Measurements from ENCODE around the gene PIM1.
A peak's percentile ranks its signal among the peaks of the same experiment; 100 is the strongest.

PIM1 gene
- long read RNA-seq, transcript PIM1-201 (6 exons, 2,650 nt): major isoform, 46 of 53 reads
- long read RNA-seq, partial matches to known transcripts: 4 of 53 reads
- long read RNA-seq, other reads (novel, unspliced or antisense): 2 of 53 reads

DNA sequence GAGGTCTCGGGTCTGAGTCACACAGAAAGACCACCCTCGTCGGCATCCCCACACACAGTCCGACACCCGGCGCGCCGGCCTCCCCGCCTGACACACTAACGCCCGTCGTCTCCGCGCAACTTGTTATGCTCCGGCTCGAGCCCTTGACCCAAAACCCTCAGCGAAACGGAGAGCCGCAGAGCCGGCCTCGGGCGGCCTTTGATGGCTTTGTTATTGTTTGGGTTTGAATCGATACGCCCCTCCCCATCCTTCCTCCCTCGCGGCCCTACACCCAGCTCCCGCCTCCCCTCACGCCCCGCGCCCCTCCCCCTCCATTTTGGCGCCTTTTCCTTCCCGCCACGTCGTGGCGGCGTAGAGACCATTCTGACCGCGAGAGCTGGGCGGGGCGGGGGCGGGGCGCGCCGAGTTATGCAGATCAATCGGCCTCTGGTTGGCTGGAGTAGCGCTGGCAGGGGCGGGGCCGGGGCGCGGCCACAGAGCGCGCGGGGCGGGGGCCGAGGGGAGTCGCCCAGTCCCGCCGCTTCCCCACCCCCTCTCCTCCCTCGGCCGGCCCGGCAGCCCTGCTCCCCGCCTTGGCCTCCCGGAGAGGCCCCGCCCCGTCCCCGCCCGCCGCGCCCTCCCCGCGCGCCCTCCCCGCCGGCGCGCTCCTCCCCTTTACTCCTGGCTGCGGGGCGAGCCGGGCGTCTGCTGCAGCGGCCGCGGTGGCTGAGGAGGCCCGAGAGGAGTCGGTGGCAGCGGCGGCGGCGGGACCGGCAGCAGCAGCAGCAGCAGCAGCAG lies at the start of gene PIM1:
TSS of gene PIM1 (plus strand) at position 657 of the 777 bp plus-strand sequence. CDS start 424 bp downstream, outside the sequence.
- TF ChIP-seq SPI1 (IDR thresholded peaks at IDR 0.05; ENCODE audit: borderline replicate concordance, low read depth) (no peak), POLR2AphosphoS5 (IDR thresholded peaks at IDR 0.05; ENCODE audit: low read depth) (no peak; the same call in 1 of the 2 replicates), GABPA (IDR thresholded peaks at IDR 0.05; ENCODE audit: low read depth) (no peak)
- TF ChIP-seq, protein P1, sequence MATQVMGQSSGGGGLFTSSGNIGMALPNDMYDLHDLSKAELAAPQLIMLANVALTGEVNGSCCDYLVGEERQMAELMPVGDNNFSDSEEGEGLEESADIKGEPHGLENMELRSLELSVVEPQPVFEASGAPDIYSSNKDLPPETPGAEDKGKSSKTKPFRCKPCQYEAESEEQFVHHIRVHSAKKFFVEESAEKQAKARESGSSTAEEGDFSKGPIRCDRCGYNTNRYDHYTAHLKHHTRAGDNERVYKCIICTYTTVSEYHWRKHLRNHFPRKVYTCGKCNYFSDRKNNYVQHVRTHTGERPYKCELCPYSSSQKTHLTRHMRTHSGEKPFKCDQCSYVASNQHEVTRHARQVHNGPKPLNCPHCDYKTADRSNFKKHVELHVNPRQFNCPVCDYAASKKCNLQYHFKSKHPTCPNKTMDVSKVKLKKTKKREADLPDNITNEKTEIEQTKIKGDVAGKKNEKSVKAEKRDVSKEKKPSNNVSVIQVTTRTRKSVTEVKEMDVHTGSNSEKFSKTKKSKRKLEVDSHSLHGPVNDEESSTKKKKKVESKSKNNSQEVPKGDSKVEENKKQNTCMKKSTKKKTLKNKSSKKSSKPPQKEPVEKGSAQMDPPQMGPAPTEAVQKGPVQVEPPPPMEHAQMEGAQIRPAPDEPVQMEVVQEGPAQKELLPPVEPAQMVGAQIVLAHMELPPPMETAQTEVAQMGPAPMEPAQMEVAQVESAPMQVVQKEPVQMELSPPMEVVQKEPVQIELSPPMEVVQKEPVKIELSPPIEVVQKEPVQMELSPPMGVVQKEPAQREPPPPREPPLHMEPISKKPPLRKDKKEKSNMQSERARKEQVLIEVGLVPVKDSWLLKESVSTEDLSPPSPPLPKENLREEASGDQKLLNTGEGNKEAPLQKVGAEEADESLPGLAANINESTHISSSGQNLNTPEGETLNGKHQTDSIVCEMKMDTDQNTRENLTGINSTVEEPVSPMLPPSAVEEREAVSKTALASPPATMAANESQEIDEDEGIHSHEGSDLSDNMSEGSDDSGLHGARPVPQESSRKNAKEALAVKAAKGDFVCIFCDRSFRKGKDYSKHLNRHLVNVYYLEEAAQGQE (IDR thresholded peaks at IDR 0.05; ENCODE audit: insufficient replicate concordance, low read depth): no peak
- TF ChIP-seq, protein P2, sequence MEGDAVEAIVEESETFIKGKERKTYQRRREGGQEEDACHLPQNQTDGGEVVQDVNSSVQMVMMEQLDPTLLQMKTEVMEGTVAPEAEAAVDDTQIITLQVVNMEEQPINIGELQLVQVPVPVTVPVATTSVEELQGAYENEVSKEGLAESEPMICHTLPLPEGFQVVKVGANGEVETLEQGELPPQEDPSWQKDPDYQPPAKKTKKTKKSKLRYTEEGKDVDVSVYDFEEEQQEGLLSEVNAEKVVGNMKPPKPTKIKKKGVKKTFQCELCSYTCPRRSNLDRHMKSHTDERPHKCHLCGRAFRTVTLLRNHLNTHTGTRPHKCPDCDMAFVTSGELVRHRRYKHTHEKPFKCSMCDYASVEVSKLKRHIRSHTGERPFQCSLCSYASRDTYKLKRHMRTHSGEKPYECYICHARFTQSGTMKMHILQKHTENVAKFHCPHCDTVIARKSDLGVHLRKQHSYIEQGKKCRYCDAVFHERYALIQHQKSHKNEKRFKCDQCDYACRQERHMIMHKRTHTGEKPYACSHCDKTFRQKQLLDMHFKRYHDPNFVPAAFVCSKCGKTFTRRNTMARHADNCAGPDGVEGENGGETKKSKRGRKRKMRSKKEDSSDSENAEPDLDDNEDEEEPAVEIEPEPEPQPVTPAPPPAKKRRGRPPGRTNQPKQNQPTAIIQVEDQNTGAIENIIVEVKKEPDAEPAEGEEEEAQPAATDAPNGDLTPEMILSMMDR (IDR thresholded peaks at IDR 0.05; ENCODE audit: insufficient read depth, low read length): no peak
- Histone ChIP-seq H3K4me3 (replicated peaks; ENCODE audit: insufficient read depth, low read length) (peak within 1 kb of the TSS; percentile 89), H3K27ac (replicated peaks) (peak within 1 kb of the TSS; percentile 83), H3K27me3 (ENCODE audit: insufficient read depth, poor library complexity, severe bottlenecking) (no peaks in the 10 kb centered on the region)
- DNase-seq (ENCODE audit: low read depth in 1 of 2, low spot score in 1 of 2): peak; percentile 85 to 98

DNA sequence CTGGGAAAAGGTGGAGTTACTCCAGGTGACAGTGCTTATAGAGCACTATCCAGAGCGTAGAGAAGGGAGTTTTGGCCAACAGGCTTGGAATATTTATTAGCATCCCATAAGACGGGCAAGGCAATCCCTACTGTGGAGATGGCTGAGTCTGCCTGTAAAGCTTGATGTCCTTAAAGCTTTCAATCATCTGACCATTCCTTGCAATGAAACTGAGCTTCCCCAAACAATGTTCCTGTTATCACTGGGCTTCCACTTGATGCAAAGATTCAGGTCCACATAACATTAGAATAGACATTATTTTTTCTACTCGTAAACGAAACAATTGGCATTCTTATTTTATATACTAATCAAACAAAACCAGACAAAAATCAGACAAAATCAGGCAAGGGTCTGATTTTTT lies 48.4 kb upstream of the PIM1 start:
- no peaks in the 10 kb centered on the region for H3K27me3 ChIP-seq (ENCODE audit: insufficient read depth, poor library complexity, severe bottlenecking)
- no peak for DNase-seq (ENCODE audit: low read depth in 1 of 2, low spot score in 1 of 2)
- TF ChIP-seq GABPA (IDR thresholded peaks at IDR 0.05; ENCODE audit: low read depth): no peak
- TF ChIP-seq SPI1 (IDR thresholded peaks at IDR 0.05; ENCODE audit: borderline replicate concordance, low read depth): no peak
- TF ChIP-seq, protein P1 (IDR thresholded peaks at IDR 0.05; ENCODE audit: insufficient replicate concordance, low read depth): no peak
- no peak for TF ChIP-seq POLR2AphosphoS5 (IDR thresholded peaks at IDR 0.05; ENCODE audit: low read depth)
- H3K27ac ChIP-seq (replicated peaks): no peak overlapping the region
- no peak overlapping the region for H3K4me3 ChIP-seq (replicated peaks; ENCODE audit: insufficient read depth, low read length)

DNA sequence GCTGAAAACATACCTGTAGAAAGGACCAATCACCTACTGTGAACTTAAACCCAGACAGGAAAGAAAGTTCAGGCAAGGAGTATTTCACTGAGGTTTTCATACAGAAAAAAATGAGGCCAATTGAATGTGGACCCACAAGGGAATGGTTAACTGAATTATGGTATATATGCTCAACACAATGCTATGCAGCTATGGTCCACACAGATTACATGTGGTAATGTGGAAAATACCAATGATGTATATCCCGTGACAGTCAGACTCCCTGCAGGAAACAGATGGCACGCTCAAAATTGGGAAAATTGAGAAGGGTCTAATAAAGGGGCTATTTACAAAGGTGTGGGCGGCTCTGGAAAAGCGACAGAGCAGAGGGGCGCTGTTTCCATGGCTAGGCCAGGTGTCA lies 47.1 kb upstream of the PIM1 start:
- DNase-seq (ENCODE audit: low read depth in 1 of 2, low spot score in 1 of 2): no peak
- TF ChIP-seq, protein P1 (IDR thresholded peaks at IDR 0.05; ENCODE audit: insufficient replicate concordance, low read depth): no peak
- no peak for TF ChIP-seq POLR2AphosphoS5 (IDR thresholded peaks at IDR 0.05; ENCODE audit: low read depth)
- TF ChIP-seq, protein P2 (IDR thresholded peaks at IDR 0.05; ENCODE audit: insufficient read depth, low read length): no peak
- TF ChIP-seq GABPA (IDR thresholded peaks at IDR 0.05; ENCODE audit: low read depth): no peak
- no peak for TF ChIP-seq SPI1 (IDR thresholded peaks at IDR 0.05; ENCODE audit: borderline replicate concordance, low read depth)
- Histone ChIP-seq H3K27ac (replicated peaks) (no peak overlapping the region), H3K27me3 (ENCODE audit: insufficient read depth, poor library complexity, severe bottlenecking) (no peaks in the 10 kb centered on the region), H3K4me3 (replicated peaks; ENCODE audit: insufficient read depth, low read length) (no peak overlapping the region)

Data from HL-60 (cell line).